BJ (cell line): Measurements from ENCODE around the gene ADAM10. TPM values are rescaled to one million over a fixed set of nuclear protein-coding genes. Genes with fewer than 3 reads are reported as not detected.
A peak's percentile ranks its signal among the peaks of the same experiment; 100 is the strongest.

Experiments
- CTCF ChIA-PET: fragments of 350-600 bp; formaldehyde crosslinking; extraction: SDS; loops from one replicate; lab custom pipeline; 2021; ENCODE audit warnings: antibody characterized with exemption, inconsistent platforms; lab: Yijun Ruan, JAX
- POLR2A ChIA-PET: fragments of 300-600 bp; sonication (Branson Sonifier 250); formaldehyde crosslinking; extraction: SDS; loops from one replicate; lab custom pipeline; 2021; ENCODE audit warnings: antibody characterized with exemption; lab: Charles Lee
- DNase-seq: peaks from one replicate; pipeline ENCODE4 v3.0.0-alpha.2; 2011; ENCODE audit warnings: low read depth
- H3K27me3 ChIP-seq: 2 replicates; pipeline ENCODE4 v1.6.0; 2011; ENCODE audit warnings: low read length; ENCODE audit not compliant: control insufficient read depth, insufficient read depth
- H3K36me3 ChIP-seq: 2 replicates; pipeline ENCODE4 v1.5.1; 2011; ENCODE audit warnings: low read length; ENCODE audit not compliant: control insufficient read depth, insufficient read depth
- H3K4me3 ChIP-seq: 2 replicates; pipeline ENCODE4 v1.5.1; 2011; ENCODE audit warnings: low read depth, mild to moderate bottlenecking, control low read depth, low read length
- polyA plus RNA-seq: library from polyadenylated mRNA; depleted of rRNA; stranded (reverse); fragments of >200 nt; gene quantifications from 2 replicates; pipeline ENCODE4 v1.2.3, GENCODE V29; 2011
- TF ChIP-seq, protein P1 (sequence below): IDR thresholded peaks from 2 replicates; pipeline ENCODE4 v1.5.1; 2011; ENCODE audit warnings: low read depth, mild to moderate bottlenecking, control low read depth, inconsistent platforms, low read length, moderate library complexity; ENCODE audit not compliant: insufficient read depth

The ADAM10 gene
- polyA plus RNA-seq, 1 experiment: 106 TPM

DNA sequence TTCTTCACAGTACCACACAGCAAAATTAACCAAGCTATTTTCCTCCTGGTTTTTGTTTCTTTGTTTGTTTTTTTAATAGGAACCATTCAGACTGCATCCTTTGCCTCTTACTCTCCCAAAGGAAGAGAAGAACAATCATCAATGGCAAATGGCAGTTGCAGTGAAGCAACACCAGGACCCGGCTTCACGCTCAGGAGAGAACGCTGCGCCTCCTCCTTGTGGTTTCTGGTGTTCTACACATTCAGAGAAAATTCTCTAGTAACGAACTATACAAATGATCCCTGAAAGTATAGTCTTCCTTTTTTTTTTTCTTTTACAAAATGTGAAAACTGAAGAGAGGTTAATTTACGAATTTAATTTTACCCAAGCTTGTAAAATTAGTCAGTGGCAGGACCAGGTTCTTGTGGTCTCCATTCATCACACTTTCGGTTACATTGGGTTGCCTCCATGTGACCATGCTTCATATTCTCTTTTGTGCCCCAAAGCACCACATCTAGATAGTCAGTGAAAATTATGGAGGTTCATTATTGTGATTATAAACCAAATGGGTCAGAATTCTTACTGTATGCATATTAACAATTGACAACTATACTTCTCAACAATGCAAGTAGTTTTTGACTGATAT lies 11.0 kb upstream of the ADAM10 start:
- no peak overlapping the region for H3K4me3 ChIP-seq
- CTCF ChIA-PET: interaction anchor here (0.7 to 5.6 kb wide), 3 partner anchors 491 to 532 kb away, joined by 3 to 27 read pairs (median 3); no protein-coding TSS in a partner anchor
- TF ChIP-seq, protein P1, sequence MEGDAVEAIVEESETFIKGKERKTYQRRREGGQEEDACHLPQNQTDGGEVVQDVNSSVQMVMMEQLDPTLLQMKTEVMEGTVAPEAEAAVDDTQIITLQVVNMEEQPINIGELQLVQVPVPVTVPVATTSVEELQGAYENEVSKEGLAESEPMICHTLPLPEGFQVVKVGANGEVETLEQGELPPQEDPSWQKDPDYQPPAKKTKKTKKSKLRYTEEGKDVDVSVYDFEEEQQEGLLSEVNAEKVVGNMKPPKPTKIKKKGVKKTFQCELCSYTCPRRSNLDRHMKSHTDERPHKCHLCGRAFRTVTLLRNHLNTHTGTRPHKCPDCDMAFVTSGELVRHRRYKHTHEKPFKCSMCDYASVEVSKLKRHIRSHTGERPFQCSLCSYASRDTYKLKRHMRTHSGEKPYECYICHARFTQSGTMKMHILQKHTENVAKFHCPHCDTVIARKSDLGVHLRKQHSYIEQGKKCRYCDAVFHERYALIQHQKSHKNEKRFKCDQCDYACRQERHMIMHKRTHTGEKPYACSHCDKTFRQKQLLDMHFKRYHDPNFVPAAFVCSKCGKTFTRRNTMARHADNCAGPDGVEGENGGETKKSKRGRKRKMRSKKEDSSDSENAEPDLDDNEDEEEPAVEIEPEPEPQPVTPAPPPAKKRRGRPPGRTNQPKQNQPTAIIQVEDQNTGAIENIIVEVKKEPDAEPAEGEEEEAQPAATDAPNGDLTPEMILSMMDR: no peak
- DNase-seq: no peak
- no peaks in the 10 kb centered on the region for H3K27me3 ChIP-seq
- H3K36me3 ChIP-seq: no peaks in the 10 kb centered on the region
- POLR2A ChIA-PET: no interaction called here

DNA sequence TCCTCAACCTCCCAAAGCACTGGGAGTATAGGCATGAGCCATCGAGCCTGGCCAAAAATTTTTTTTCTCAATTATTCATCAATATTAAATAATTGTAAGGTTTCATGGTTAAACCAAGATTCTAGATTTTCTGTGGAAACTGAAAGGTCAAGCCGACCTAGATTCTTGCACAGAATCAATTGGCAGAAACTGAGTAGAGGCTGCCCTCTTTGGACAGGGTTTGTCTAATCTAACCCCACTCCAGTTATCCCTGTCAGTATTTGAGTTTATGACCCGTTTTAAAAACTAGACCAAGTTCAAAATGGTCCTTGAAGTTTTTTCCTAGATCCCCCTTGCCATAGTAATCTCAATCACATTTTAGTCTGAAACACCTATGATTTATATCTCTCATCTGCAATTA lies 8.6 kb upstream of the ADAM10 start:
- ChIA-PET POLR2A (no interaction called here), CTCF (interaction anchor here (0.8 to 5.6 kb wide), 4 partner anchors 12 to 530 kb away, joined by 3 to 27 read pairs (median 12); no protein-coding TSS in a partner anchor)
- DNase-seq: no peak

DNA sequence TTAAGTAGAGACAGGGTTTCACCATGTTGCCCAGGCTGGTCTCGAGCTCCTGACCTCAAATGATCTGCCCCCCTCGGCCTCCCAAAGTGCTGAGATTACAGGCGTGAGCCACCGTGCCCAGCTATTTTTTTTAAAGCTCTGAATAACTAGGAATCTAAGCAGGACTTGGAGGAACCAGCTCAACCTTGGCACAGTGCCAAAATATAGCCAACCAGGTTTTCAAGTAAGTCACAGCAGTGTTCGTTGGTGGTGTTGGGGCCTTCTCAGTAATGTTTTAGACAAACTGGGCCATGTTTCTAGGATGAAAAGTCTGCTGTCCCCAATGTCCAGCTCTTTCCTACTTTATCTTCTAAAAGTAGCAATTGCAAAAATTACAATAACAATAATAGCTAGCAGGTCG lies 6.4 kb upstream of the ADAM10 start:
- DNase-seq: no peak
- Histone ChIP-seq H3K27me3 (no peaks in the 10 kb centered on the region), H3K4me3 (no peak overlapping the region), H3K36me3 (no peaks in the 10 kb centered on the region)
- POLR2A ChIA-PET: no interaction called here
- TF ChIP-seq, protein P1: no peak
- CTCF ChIA-PET: interaction anchor here (3.2 to 5.6 kb wide), 2 partner anchors 485 to 528 kb away, joined by 19 to 27 read pairs; no protein-coding TSS in a partner anchor

More for the DNA sequence above, 8.6 kb upstream of the ADAM10 start:
- TF ChIP-seq, protein P1: peak; percentile 38
- H3K36me3 ChIP-seq: no peaks in the 10 kb centered on the region
- no peak overlapping the region for H3K4me3 ChIP-seq
- no peaks in the 10 kb centered on the region for H3K27me3 ChIP-seq

DNA sequence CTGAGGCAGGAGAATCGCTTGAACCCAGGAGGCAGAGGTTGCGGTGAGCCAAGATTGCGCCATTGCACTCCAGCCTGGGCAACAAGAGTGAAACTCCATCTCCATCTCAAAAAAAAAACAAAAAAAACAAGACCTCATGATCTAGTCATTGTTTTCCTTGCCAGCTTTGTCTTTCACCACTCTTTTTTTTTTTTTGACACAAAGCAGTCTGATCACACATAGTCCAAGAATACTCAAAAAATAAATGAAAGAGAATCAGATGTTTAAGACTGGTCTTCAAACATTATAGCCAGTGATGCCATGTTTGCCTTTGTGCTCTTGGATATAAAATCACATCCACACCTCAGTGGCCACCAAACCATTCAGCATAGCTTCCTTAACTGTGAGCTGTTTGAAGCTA lies 5.8 kb upstream of the ADAM10 start:
- CTCF ChIA-PET: interaction anchor here (3.2 to 5.6 kb wide), 2 partner anchors 484 to 527 kb away, joined by 19 to 27 read pairs; no protein-coding TSS in a partner anchor
- TF ChIP-seq, protein P1: no peak
- no peaks in the 10 kb centered on the region for H3K27me3 ChIP-seq
- POLR2A ChIA-PET: no interaction called here
- DNase-seq: no peak
- H3K4me3 ChIP-seq: no peak overlapping the region
- H3K36me3 ChIP-seq: no peaks in the 10 kb centered on the region

DNA sequence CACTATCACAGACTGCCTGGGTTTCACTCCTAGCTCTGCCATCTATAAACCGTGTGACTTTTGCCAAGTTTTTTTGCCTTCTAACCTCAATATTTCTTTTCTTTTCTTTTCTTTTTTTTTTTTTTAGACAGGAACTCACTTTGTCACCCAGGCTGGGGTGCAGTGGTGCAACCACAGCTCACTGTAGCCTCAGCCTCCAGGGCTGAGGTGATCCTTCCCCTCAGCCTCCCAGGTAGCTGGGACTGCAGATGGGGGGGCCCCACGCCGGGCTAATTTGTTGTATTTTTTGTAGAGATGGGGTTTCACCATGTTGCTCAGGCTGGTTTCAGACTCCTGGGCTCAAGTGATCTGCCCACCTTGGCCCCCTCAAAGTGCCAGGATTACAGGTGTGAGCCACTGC lies 3.2 kb upstream of the ADAM10 start:
- Histone ChIP-seq H3K4me3 (no peak overlapping the region), H3K36me3 (no peaks in the 10 kb centered on the region), H3K27me3 (no peaks in the 10 kb centered on the region)
- TF ChIP-seq, protein P1: no peak
- DNase-seq: no peak
- CTCF ChIA-PET: no interaction called here
- POLR2A ChIA-PET: no interaction called here
